Superior temporal gyrus (tissue), 1 donor: Measurements from ENCODE around the gene ATG4D.
"Not testable (repeated sequence)": the region's sequence is repeated elsewhere in the genome, so short reads cannot be mapped to it uniquely, and the experiment has no call there.

Source experiments
- DNase-seq: peaks from one replicate; pipeline ENCODE4 v3.0.0-alpha.2; 2016; ENCODE audit errors: extremely low spot score

The ATG4D gene

GRCh38 chr19:10552510-10553053, 8.9 kb downstream of the ATG4D start:
- no peak for DNase-seq

GRCh38 chr19:10553087-10553667, 9.5 kb downstream of the ATG4D start:
- DNase-seq: no peak

GRCh38 chr19:10553943-10554381, 10.3 kb downstream of the ATG4D start:
- no peak for DNase-seq

GRCh38 chr19:10554760-10555609, 11.3 kb downstream of the ATG4D start:
- no peak for DNase-seq

- no peak for DNase-seq
Observed at GRCh38 chr19:10555610-10555973, 11.9 kb downstream of the ATG4D start.

GRCh38 chr19:10557603-10558197, 14.0 kb downstream of the ATG4D start:
- no peak for DNase-seq

- no peak for DNase-seq
Observed at GRCh38 chr19:10560154-10560553, 16.4 kb downstream of the ATG4D start.

GRCh38 chr19:10562609-10563008, 18.9 kb downstream of the ATG4D start:
- DNase-seq: no peak

- DNase-seq: no peak
Observed at GRCh38 chr19:10565028-10565566, 21.4 kb downstream of the ATG4D start.

- peak; percentile 98 for DNase-seq
Observed at GRCh38 chr19:10565567-10566407, 22.1 kb downstream of the ATG4D start, which contains the start of gene KRI1. KRI1 (minus strand) TSS chr19:10566010; CDS start chr19:10565999, 11 bp downstream.

GRCh38 chr19:10566408-10566657, 22.6 kb downstream of the ATG4D start:
- no peak for DNase-seq

GRCh38 chr19:10566658-10567410, 23.1 kb downstream of the ATG4D start:
- DNase-seq: no peak

GRCh38 chr19:10567656-10568055, 24.0 kb downstream of the ATG4D start:
- DNase-seq: no peak

GRCh38 chr19:10568062-10568825, 24.5 kb downstream of the ATG4D start:
- peak; percentile 10 for DNase-seq

- DNase-seq: peak; percentile 99
Observed at GRCh38 chr19:10568826-10569651, 25.3 kb downstream of the ATG4D start, which contains the start of gene CDKN2D. CDKN2D (minus strand) TSS chr19:10568979; CDS start chr19:10568653, 326 bp downstream.

- not testable (repeated sequence) for DNase-seq
Observed at GRCh38 chr19:10573793-10574192, 30.1 kb downstream of the ATG4D start.

GRCh38 chr19:10574462-10574861, 30.8 kb downstream of the ATG4D start:
- DNase-seq: no peak

GRCh38 chr19:10575011-10575716, 31.5 kb downstream of the ATG4D start:
- no peak for DNase-seq
